Vagina (tissue), 2 donors: ENCODE data around the gene SETDB1.

Experiments
- POLR2A ChIP-seq, 2 donors: fragments of 450-650 bp; IDR thresholded peaks; one replicate each; pipeline ENCODE4 v1.6.1; 2017; ENCODE audit warnings: antibody characterized with exemption in 2 of 2, mild to moderate bottlenecking in 2 of 2, moderate library complexity in 2 of 2
- POLR2AphosphoS5 ChIP-seq, 2 donors: sonication (generic); formaldehyde crosslinking; IDR thresholded peaks; one replicate each; pipeline ENCODE4 v1.9.0; 2017; ENCODE audit warnings: antibody characterized with exemption in 2 of 2, mild to moderate bottlenecking in 2 of 2, low read depth in 1 of 2; ENCODE audit not compliant: insufficient read depth in 1 of 2
- TF ChIP-seq, protein P1 (sequence below), 3 experiments: fragments of 450-650 bp in 2 of 3; fragments of 200-600 bp in 1 of 3; sonication (generic) in 1 of 3; IDR thresholded peaks; one replicate each; pipeline ENCODE4 v1.5.1; 2017 to 2019; ENCODE audit warnings: antibody characterized with exemption in 3 of 3, mild to moderate bottlenecking in 2 of 3, moderate library complexity in 2 of 3

DNA sequence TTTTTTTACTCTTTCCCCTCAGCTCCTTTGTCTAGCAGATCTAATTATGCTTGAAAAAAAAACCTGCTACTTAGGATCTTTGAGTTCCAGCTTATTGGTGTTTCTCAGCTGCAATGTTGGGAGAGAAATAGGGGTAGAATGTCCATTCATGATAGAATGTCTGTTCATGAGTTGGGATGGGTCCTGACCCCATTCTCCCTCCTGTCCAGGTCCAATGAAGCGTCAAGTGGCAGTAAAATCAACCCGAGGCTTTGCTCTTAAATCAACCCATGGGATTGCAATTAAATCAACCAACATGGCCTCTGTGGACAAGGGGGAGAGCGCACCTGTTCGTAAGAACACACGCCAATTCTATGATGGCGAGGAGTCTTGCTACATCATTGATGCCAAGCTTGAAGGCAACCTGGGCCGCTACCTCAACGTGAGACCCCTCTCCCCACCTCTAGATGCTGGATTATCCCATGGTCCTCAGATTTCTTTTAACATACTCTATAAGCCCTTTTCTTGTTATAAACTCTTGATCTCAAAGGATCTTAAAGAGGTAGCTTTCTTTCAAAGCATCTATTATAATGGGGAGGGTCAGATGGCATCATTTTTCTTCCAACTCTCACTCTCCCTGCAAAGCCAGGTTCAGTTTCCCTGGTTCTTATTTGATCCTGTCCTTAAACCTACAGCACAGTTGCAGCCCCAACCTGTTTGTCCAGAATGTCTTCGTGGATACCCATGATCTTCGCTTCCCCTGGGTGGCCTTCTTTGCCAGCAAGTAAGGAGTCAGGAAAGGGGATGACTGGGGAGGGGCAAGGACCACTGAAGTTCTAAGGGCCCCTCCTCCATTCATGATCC is 37.4 kb downstream of the SETDB1 start:
- TF ChIP-seq, protein P1, sequence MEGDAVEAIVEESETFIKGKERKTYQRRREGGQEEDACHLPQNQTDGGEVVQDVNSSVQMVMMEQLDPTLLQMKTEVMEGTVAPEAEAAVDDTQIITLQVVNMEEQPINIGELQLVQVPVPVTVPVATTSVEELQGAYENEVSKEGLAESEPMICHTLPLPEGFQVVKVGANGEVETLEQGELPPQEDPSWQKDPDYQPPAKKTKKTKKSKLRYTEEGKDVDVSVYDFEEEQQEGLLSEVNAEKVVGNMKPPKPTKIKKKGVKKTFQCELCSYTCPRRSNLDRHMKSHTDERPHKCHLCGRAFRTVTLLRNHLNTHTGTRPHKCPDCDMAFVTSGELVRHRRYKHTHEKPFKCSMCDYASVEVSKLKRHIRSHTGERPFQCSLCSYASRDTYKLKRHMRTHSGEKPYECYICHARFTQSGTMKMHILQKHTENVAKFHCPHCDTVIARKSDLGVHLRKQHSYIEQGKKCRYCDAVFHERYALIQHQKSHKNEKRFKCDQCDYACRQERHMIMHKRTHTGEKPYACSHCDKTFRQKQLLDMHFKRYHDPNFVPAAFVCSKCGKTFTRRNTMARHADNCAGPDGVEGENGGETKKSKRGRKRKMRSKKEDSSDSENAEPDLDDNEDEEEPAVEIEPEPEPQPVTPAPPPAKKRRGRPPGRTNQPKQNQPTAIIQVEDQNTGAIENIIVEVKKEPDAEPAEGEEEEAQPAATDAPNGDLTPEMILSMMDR (IDR thresholded peaks at IDR 0.05) = no peak
- TF ChIP-seq POLR2AphosphoS5 (IDR thresholded peaks at IDR 0.05; ENCODE audit: insufficient read depth in 1 of 2, low read depth in 1 of 2) (no peak), POLR2A (IDR thresholded peaks at IDR 0.05) (no peak)
